ENCODE measurements around the gene MRPL54.

The MRPL54 gene

DNA sequence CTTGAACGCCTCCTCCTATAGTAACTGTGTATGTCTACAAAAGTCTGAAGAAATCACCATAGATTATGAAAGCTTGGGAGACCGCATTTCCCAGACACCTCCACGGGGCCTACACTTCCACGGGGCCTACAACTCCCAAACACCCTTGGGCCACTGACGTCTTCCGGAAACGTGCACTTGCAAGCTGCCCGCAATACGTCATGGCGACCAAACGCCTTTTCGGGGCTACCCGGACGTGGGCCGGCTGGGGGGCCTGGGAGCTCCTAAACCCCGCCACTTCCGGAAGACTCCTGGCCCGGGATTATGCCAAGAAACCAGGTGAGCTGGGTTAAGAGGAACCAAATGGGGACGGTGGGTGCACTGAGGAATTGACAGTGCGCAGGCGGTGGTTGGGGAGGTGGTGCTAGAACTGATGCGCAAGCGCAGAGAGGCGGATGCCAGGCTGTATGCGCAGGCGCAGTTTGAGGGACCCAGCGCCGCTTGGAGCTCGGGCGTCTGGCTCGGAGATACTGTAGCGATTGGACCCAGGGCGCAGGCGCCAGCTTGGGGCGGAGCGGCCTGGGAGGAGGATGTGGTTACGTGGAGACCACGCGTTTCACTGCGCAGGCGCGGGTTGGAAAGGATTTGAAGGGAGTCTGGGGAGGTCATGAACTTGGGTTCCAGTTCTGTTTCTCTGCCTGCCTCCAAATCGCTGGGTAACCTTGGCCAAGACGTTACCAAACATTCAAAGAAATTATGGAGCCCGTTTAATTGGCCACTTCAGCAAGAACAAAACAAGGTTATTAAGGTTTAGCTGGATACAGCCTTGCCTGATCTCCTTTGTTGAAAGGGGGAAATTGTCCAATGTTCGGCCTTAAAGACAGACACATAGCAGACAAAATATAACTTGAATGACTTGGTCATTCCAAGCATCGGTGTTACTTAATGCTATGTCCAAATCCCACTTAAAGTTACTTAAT lies at the start of gene MRPL54:
Gene MRPL54 (plus strand): TSS at position 182 of the 959 bp plus-strand sequence. CDS start 19 bp downstream, at position 201.
- DNase-seq (ENCODE audit: low read depth in 2 of 2), result peak; percentile 99 to 100

DNA sequence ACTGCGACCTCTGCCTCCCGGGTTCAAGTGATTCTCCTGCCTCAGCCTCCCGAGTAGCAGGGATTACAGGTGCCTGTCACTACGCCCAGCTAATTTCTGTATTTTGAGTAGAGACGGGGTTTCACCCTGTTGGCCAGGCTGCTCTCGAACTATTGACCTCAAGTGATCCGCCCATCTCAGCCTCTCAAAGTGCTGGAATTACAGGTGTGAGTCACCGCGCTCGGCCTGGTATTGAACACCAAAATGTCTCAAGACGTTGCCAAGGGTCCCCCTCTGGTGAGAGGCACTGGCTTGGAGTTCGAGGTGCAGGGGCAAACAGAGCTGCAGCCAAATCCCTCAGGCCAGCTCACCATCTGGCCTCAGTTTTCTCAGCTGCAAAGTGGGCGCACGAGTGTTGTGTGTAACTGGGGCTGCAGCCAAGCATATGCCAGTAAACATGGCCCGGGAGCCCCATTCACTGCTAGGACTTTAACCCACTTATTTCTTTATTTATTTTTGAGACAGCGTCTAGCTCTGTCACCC lies 46.3 kb upstream of the MRPL54 start:
- DNase-seq (ENCODE audit: low read depth in 2 of 2), result no peak

DNA sequence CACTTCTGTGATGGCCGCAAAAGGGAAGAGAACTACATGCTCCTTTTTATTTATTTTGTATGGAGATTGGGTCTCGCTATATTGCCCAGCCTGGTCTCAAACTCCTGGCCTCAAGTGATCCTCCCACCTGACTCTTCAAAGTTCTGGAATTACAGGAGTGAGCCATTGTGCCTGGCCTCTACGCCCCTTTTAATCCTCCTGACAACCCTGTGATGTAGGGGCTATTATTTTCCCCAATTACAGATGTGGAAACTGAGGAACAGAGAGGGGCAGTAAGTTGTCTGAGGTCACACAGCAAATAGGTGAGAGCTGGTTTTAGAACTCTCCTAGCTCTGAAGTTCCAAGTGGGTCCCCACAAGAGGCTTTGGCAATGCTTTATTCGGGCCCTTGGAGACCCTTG lies 42.6 kb upstream of the MRPL54 start:
- DNase-seq (ENCODE audit: low read depth in 2 of 2), result no peak

DNA sequence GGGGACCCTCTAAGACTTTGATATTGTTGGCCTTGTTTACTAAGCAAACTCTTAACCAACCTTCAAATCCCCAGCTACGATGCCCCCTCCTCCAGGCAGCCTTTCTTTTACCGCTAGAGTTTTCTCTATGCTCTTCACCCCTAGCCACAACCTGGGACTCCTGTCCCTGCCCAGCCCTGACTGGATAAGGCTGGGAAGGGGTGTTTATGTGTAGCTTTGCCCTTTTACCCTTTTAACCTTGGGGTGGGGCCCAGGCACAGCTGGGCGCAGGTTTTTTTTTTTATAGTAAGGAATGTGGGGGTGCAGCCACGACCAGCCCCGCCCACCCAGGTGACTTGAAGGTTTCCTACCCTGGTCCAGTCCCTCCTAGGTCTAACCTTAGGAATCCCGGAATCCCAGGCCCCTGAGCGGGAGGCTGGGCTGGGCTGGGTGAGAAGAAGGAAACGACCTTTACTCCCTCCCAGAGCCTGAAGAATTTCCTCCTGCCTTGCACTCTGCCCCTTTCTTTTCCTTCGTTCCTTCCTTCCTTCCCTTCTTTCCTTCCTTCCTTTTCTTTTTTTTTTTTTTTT lies 42.0 kb upstream of the MRPL54 start:
- no peak for DNase-seq (ENCODE audit: low read depth in 2 of 2)

DNA sequence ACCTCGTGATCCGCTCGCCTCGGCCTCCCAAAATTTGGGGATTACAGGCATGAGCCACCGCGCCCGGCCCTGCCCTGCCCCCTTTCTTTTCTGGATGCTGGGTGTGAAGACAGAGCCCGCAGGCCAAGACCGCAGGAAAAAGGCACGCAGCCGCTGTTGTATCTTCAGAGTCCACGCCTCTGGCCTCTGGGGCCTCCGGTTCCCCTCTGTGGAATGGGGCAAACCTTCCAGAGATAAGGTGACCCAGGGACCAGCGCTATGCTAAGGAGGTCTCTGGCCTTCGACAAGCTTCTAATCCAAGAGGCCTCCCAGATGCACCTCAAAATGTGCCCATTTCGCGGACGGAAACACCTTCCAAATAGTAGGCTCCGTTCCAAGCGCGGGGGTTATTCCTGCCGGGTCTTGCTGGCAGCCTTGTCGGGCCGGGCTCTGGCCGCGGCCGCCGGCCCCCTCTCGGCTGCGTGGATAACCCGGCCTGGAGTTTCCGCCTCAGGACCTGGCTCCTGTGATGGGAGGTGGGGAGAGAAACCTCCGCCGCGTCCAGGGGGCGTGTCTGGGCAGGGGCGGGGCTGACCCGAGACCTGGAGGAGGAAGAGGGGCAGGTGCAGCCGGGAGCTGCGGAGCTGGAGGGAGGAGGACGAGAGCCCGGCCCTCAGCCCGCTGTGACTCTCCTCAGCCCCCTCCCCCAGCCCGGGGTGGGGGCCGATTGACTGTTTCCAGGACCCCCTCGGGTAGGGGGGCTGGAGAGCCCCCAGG lies 41.2 kb upstream of the MRPL54 start:
- DNase-seq (ENCODE audit: low read depth in 2 of 2), result peak; percentile 74 to 82

DNA sequence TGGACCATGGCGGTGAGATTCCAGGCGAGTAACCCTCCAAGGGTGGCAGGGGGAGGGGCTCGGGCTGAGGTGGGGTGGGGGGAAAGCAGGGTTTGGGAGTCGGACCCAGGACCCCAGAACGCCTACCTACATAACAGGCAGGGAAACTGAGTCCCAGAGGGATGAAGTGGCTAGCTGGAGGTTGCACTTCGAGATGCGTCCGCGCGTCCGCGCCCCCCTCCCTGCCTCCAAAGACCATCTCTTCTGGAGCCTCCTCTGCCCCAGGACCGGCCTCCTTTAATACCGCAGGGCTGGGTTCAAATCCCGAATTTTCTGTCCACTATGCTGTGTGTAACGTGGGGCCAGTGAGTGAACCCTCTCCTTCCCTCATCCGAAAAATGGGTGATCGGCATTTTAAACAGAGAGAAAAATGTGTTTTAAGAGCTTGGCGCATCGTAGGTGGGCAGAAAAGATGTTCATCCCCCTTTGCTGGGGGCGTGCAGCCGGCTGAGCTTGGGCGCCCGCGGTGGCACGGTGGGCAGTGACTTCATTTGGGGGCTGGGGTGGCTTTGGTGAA lies 40.5 kb upstream of the MRPL54 start:
- no peak for DNase-seq (ENCODE audit: low read depth in 2 of 2)

DNA sequence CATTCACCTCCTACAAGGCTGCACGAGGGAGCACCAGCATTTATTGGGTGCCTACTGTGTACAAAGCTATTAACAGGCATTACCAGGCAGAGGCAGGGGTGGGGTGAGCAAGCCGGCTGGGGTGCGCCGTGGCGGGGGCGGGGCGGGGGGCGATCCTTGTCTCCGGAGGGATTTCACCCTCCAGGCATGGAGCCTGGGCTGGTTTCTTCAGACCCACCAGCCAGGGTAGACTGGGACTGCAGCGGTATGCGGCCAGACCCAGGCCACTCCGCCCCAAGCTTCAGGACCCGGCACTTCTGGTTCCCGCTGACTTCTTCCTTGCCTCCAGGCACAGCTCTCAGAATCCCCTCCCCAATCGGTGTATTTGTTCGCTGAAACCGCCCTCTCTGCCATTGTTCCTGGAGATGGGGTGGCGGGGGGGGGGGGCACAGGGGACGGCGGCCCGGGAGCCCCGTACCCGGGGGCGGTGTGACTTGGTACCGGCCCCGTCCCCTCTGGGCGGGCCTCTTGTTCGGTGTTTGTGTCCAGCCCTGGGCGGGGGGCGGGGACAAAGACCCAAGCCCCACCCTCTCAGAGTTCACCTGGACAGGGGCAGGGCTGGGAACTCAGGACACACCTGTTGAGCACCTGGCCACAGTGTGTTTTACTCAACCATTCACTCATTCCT lies 39.9 kb upstream of the MRPL54 start:
- no peak for DNase-seq (ENCODE audit: low read depth in 2 of 2)

DNA sequence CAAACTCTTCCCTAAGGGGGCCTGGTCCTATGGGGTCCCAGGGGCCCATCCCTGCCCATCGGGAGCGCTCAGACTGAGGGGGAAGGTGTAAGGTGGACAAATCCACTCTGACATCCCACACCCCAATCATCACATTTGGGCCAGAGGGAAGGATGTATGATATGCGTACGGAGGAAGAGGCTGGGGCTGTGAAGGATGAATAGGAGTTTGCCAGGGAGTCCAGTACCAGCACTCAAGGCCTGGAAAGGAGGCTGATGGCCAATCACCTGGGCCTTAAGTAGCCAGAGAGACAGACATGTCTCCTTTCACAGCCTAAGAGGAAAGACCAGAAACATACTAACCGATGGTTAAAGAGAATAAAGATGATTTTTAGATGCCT lies 39.4 kb upstream of the MRPL54 start:
- DNase-seq (ENCODE audit: low read depth in 2 of 2), result no peak

DNA sequence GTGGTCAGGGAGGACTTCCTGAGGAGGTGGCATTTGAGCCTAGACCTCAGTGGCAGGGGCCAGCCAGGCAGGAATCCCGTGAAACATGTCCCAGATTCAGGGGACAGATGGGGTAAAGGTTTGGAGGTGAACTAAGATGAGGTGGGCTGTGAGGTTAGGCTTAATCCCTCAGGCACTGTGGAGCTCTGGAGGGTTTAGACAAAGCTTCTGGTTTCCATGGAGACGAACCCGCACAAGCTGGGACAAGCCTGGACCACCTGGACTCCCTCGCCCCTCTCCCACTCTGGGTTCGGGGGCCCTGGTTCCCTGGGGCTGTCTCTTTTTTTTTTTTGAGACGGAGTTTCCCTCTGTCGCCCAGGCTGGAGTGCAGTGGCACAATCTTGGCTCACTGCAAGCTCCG lies 38.6 kb upstream of the MRPL54 start:
- no peak for DNase-seq (ENCODE audit: low read depth in 2 of 2)

DNA sequence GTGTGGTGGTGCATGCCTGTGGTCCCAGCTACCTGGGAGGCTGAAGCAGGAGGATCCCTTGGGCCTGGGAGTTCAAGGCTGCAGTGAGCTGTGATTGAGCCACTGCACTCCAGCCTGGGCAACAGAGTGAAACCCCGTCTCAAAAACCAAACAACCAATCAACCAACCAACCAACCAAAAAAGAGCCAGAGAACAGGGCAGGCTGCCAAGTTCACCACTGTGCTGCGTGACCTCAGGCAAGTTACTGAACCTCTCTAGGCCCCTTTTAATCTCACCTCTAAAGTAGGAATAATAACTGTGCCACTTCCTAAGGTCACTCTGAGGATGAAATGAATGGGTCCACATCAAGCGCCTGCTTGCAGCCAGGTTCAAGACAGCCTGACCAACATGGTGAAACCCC lies 37.4 kb upstream of the MRPL54 start:
- DNase-seq (ENCODE audit: low read depth in 2 of 2), result no peak

DNA sequence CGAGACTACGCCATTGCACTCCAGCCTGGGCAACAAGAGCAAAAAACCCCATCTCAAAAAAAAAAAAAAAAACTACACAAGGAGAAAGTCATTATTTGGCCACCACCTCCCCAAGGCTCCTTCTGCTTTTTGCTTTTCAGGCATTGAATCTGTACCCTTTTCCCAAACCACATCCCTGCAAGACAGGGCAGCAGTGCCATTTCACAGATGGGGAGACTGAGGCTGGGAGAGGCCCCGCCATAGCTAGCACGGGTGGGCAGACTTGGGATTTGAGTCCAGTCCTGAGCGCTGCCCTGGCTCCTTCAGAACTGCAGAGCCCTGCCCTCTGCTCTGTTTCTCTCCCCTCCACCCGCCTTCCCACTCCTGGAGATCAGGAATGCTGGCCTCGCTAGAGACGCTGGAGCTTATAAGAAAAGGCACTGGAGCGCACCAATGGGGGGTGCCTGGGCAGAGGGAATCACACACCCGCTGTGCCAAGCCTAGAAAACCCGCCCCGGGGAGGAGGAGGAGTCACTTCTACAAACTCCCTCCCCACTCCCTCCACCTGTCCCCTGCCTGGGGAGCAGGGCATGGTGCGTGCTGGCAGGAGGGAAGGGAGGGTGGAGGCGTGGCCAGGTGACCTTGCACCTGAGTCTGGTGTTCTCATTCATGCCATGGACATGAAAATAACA lies 36.7 kb upstream of the MRPL54 start:
- DNase-seq (ENCODE audit: low read depth in 2 of 2), result no peak

DNA sequence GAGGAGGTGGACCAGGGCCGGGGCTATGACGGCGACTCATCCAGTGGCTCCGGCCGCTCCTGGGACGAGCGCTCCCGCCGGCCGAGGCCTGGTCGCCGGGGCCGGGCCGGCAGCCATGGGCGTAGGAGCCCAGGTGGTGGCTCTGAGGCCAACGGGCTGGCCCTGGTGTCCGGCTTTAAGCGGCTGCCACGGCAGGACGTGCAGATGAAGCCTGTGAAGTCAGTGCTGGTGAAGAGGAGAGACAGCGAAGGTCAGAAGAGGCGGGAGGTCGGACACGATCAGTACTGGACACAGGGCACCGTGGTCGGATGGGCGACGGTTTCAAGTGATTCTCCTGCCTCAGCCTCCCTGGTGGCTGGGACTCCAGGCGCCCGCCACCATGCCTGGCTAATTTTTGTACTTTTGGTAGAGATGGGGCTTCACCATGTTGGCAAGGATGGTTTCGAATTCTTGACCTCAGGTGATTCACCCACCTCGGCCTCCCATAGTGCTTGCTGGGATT lies 32.0 kb upstream of the MRPL54 start:
- no peak for DNase-seq (ENCODE audit: low read depth in 2 of 2)

DNA sequence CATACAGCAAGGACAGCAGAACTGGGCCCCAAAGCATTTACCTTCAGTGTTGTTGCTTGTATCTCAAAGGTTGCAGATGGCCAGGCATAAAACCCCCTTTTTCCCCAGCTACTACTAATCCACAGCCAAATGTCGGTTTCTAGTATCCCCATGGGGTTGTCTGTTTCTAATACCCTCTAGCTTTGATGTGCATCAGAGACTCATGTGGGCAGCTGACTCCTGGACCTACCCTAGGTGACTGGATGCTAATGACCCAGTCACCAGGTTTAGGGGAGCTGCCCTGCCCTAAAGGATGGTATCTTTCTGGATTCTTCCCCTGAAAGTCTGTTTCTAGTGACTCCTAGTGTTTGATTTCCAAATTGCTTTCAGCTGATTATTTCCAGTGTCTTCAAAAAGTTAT lies 30.4 kb upstream of the MRPL54 start:
- no peak for DNase-seq (ENCODE audit: low read depth in 2 of 2)

DNA sequence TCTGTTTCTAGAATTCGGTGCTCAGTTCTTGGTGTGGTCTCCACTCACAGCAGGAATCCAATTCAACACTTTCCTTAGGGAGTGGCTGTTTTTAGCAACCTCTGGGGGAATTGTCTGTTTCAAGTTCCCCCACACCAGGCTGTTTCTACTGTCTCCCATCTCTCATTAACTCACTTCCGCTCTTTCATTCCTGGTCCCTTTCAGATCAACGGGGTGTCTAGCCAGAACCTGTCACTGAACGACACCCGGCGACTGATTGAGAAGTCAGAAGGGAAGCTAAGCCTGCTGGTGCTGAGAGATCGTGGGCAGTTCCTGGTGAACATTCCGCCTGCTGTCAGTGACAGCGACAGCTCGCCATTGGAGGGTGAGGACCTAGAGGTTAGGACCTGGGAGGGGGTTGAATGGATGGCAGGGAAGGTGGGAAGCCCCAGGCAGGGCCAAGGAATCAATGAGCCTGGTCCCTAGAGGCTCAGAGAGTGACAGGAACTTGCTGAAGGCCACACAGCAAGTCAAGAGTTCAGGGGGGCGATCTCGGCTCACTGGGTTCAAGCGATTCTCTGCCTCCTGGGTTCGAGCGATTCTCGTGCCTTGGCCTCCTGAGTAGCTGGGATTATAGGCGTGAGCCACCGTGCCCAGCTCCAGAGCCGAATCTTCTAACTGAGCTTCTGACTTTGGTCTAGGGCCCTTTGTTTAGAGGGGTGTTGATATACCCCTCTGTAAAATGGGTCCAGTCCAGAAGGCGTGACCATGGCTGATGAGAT lies 28.8 kb upstream of the MRPL54 start:
- no peak for DNase-seq (ENCODE audit: low read depth in 2 of 2)

DNA sequence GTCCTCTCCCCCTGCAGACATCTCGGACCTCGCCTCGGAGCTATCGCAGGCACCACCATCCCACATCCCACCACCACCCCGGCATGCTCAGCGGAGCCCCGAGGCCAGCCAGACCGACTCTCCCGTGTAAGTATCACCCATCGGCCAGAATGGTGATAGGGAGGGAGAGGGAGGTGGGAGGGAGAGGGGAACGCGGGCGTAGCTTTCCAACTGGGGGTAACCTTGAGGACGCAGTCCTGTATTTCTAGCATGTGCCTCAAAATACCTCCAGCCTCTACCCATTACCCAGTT lies 28.2 kb upstream of the MRPL54 start:
- no peak for DNase-seq (ENCODE audit: low read depth in 2 of 2)

DNA sequence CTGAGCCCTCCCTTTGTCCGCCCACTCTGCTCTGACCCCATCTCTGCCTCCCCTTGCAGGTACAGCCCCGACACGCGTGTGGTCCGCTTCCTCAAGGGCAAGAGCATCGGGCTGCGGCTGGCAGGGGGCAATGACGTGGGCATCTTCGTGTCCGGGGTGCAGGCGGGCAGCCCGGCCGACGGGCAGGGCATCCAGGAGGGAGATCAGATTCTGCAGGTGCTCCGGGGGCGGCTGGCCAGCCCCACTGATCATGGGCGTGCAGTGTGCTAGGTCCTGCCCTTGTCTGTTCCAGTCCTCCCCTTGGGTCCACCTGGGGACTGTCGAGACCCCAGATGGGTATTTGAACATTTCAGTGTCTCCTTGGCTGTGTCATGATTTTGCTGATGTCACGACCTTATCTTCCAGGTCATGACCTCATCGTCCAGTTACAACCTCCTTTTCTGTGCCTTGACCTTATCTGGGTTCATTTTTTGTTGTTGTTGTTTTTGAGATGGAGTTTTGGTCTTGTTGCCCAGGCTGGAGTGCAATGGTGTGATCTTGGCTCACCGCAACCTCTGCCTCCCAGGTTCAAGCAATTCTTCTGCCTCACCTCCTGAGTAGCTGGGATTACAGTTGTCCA lies 26.3 kb upstream of the MRPL54 start:
- DNase-seq (ENCODE audit: low read depth in 2 of 2), result no peak

DNA sequence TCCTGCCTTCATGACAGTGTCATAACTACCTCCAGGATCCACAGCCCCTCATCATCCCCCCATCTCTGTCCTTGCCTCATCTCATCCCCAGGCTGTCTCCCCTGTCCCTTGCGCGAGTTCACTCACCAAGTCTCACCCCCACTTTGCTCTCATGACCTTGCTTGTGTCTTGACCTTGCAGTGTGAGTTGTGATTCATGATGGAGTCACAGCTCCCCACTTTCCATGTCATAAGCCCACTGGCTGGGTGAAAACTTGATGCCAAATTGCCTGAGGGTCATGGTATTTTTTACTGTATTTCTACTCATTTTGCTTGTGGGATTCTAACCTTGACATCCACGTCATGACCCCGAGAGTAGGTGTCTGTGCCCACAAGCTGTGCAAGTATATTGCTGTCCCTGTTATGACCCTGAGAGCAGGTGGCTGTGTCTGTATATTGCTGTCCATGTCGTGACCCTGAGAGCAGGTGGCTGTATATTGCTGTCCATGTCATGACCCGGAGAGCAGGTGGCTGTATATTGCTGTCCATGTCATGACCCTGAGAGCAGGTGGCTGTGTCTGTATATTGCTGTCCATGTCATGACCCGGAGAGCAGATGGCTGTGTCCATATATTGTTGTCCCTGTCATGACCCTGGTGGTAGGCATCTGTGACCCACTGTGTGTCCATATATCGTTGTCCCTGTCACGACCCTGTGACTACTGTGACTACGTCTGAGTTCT lies 24.8 kb upstream of the MRPL54 start:
- DNase-seq (ENCODE audit: low read depth in 2 of 2), result no peak

DNA sequence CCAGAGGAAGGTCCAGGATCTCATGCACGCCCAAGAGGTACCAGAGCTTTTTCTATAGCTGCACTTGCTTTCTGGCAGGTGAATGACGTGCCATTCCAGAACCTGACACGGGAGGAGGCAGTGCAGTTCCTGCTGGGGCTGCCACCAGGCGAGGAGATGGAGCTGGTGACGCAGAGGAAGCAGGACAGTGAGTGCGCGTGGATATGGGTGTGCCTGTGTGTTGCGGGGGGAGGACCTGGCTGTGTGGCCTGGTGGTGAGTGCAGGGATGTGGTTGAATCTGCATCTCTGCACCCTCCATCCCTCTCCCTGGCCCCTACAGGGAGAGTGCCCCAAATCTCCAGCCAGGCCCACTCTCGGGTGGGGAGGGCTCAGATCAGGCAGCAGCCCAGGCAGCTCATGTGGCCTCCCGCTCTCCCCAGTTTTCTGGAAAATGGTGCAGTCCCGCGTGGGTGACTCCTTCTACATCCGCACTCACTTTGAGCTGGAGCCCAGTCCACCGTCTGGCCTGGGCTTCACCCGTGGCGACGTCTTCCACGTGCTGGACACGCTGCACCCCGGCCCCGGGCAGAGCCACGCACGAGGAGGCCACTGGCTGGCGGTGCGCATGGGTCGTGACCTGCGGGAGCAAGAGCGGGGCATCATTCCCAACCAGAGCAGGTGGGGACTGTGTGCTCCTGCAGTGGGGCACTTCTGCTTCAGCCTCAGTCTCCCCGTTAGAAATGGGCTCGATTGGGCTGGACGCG lies 23.8 kb upstream of the MRPL54 start:
- no peak for DNase-seq (ENCODE audit: low read depth in 2 of 2)
